C1 segment of cervical spinal cord (tissue), 14 donors: ENCODE results near the gene TANC1.

Source experiments
- DNase-seq, 14 donors: peaks; one replicate each; lab custom pipeline; 2025; lab: John Stamatoyannopoulos, UW

TANC1 gene

GRCh38 chr2:158962074-158962473 lies 6.4 kb upstream of the TANC1 start:
- DNase-seq = no peak

- no peak for DNase-seq
These were observed 5.4 kb upstream of the TANC1 start for GRCh38 chr2:158963071-158963470.

GRCh38 chr2:158965107-158965506 lies 3.3 kb upstream of the TANC1 start:
- no peak for DNase-seq

GRCh38 chr2:158965641-158966040 lies 2.8 kb upstream of the TANC1 start:
- no peak for DNase-seq

- no peak for DNase-seq
These were observed 2.1 kb upstream of the TANC1 start for GRCh38 chr2:158966312-158966711.

GRCh38 chr2:158967114-158967730 lies 1.2 kb upstream of the TANC1 start:
- peak in 6 of 14 donors; percentile 58 to 78 (median 74) for DNase-seq

- peak in 12 of 14 donors; percentile 56 to 80 (median 72) for DNase-seq
These were observed 577 bp upstream of the TANC1 start for GRCh38 chr2:158967731-158968395.

- DNase-seq = peak in 7 of 14 donors; percentile 54 to 84 (median 61)
These were observed 798 bp downstream of the TANC1 start for GRCh38 chr2:158969162-158969714.

GRCh38 chr2:158969715-158970240 lies 1.3 kb downstream of the TANC1 start:
- DNase-seq = peak in 11 of 14 donors; percentile 42 to 76 (median 61)

GRCh38 chr2:158970241-158970751 lies 1.9 kb downstream of the TANC1 start:
- peak in 2 of 14 donors; percentile 48 to 72 for DNase-seq

GRCh38 chr2:158973116-158973956 lies 4.9 kb downstream of the TANC1 start:
- no peak for DNase-seq

GRCh38 chr2:158975271-158975921 lies 7.0 kb downstream of the TANC1 start:
- no peak for DNase-seq

GRCh38 chr2:158979772-158980171 lies 11.3 kb downstream of the TANC1 start:
- DNase-seq = no peak

- DNase-seq = peak in 1 of 14 donors; percentile 64
These were observed 16.2 kb downstream of the TANC1 start for GRCh38 chr2:158984604-158985135.

GRCh38 chr2:158988501-158988900 lies 20.1 kb downstream of the TANC1 start:
- DNase-seq = no peak

GRCh38 chr2:158989165-158989564 lies 20.7 kb downstream of the TANC1 start:
- no peak for DNase-seq

GRCh38 chr2:158990397-158991214 lies 22.2 kb downstream of the TANC1 start:
- no peak for DNase-seq

- no peak for DNase-seq
These were observed 24.6 kb downstream of the TANC1 start for GRCh38 chr2:158993030-158993429.

GRCh38 chr2:158993721-158994587 lies 25.5 kb downstream of the TANC1 start:
- DNase-seq = no peak
